GM12873 (cell line): Measurements from ENCODE around the gene ANKLE2.

Experiments used
- TF ChIP-seq, protein P1 (sequence below): IDR thresholded peaks from 2 replicates; pipeline ENCODE4 v1.5.1; 2012; ENCODE audit warnings: low read depth, mild to moderate bottlenecking, moderate library complexity, low read length, control low read depth; ENCODE audit not compliant: insufficient read depth; ENCODE audit errors: missing control alignments

The ANKLE2 gene

DNA sequence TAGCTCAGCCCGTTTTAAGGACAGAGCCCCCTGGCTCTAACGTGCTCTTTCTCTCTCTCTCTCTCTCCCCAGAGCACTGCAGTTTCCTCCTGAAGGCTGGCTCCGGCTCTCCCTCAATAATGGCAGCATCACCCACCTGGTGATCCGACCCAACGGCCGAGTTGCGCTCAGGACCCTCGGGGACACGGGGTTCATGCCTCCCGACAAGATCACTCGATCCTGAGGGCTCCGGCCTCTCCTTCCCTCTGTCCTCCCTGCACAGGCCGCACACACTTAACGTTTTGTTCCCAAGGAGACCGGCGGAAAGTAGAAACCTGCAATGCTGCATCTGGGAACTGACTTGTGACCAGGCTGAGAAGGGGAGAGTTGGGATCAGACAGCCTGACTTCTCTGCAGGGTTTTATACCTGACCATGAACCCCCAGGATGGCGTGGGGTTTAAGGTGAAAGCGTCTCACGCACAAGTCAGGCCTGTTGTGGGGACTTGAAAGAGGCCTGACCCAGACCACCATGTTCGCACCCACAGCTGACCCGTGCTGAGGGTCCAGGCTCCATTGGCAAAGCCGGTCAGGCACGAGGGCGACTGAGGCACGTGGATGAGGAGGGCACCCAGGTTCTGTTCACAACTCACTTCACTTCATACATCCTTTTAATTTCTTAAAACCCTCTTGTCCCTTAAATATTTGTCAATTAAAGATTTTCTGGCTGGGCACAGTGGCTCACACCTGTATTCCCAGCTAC lies 40.9 kb downstream of the ANKLE2 start:
- TF ChIP-seq, protein P1, sequence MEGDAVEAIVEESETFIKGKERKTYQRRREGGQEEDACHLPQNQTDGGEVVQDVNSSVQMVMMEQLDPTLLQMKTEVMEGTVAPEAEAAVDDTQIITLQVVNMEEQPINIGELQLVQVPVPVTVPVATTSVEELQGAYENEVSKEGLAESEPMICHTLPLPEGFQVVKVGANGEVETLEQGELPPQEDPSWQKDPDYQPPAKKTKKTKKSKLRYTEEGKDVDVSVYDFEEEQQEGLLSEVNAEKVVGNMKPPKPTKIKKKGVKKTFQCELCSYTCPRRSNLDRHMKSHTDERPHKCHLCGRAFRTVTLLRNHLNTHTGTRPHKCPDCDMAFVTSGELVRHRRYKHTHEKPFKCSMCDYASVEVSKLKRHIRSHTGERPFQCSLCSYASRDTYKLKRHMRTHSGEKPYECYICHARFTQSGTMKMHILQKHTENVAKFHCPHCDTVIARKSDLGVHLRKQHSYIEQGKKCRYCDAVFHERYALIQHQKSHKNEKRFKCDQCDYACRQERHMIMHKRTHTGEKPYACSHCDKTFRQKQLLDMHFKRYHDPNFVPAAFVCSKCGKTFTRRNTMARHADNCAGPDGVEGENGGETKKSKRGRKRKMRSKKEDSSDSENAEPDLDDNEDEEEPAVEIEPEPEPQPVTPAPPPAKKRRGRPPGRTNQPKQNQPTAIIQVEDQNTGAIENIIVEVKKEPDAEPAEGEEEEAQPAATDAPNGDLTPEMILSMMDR: no peak

DNA sequence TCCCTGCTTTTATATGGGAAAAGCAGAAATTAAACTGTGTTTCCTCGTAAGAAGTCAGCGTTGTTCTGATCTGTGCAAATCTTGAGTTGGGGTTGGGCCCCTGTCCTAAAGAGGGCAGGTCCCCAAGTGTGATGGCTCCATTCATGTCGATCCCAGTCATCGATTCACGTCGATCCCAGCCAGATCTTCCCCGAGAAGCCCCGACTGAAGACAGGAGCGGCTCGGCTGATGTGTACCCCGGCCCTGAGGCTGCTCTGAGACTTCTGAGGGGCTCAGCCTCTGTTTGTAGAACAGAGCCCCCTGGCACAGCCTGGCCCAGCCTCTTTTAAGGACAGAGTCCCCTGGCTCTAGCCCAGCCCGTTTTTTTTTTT lies 41.7 kb downstream of the ANKLE2 start:
- TF ChIP-seq, protein P1: no peak

DNA sequence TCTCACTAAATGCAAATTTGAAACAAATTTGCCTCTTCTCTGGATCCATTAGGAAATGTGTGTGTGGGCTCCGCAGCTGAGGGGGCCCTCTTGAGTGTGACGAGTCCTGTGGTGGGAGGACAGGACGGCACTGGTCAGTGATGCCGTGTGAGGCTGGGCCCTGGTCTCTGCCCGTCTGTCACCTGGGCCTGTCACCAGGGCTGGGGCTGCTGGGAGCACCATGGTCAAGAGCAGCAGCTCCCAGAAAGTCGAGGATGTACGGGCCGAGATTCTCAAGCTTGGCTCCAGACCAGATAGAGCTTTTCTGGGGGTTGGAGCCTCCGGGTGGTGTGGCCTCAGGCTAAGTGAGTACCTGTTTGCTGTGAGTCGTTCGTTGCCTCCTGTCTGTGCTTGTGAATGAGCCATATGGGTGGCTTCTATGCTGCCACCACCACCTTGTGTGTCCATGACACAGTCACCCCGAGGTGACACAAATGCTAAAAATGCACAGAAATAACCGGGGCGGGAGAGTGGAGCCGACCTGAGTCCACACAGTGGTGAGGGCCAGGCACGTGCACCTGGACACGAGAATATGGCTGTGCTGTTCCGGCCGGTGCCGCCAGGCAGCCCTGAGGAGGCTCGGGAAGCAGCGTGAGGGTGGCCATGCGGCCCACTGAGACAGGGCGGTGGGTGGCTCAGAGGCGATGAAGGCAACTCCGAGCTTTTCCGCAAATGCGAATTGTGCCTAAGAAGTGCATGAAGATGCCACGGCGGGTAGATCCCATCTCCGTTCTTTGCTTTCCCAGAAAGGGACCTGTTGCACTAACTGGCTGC lies 42.3 kb downstream of the ANKLE2 start:
- TF ChIP-seq, protein P1: no peak

DNA sequence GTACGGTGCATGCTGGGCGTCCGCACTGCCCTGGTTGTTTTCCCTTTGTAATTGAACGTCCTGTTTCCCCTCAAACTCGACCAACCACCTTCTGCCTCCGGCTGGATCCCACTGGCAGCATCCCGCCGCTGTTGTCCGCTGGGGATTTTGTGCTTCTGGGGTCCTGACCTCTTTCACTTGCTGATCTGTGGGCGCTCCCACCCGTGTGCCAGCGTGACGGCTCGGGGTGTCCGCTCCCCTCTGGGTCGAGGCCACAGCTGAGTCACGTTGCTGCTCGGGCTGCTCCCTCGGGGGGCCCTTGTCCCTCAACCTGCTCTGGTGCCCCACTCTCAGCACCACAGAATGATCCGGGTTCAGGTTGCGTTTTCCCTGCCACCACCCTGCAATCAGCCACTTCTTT lies 43.0 kb downstream of the ANKLE2 start:
- TF ChIP-seq, protein P1: no peak

DNA sequence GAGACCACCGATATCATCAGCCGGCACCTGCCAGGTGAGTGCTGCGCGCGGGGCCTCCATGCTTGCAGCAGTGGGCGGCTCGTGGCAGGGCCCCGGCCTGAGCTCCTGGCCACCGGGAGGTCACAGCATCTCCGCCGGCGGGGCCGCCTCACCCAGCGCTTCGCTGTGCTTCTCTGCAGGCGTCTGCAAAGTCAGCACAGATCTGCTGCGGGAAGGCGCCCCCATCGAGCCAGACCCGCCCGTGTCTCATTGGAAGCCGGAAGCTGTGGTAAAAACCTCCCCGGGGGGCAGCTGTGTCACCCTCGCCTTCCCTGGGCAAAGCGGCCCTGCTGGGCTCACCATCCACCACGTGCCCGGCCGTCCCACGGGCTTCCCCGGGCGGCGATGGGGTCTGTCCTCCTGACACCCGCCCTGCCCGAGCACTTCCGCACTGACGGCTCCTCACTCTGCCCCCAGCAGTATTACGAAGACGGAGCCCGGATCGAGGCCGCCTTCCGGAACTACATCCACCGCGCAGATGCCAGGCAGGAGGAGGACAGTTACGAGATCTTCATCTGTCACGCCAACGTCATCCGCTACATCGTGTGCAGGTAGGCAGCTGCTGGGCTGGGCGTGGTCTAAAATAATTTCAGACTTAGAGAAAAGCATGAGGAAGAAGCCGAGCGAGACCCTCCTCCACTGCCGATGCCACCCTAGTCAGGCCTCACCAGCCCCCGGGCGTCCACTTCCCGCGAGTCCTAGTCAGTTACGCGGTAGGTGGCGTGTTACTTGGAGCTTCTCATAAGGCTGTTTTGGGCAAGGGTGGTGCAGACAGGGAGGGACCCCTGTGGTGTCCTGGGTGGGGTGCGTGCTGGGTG lies 43.9 kb downstream of the ANKLE2 start:
- TF ChIP-seq, protein P1: no peak

DNA sequence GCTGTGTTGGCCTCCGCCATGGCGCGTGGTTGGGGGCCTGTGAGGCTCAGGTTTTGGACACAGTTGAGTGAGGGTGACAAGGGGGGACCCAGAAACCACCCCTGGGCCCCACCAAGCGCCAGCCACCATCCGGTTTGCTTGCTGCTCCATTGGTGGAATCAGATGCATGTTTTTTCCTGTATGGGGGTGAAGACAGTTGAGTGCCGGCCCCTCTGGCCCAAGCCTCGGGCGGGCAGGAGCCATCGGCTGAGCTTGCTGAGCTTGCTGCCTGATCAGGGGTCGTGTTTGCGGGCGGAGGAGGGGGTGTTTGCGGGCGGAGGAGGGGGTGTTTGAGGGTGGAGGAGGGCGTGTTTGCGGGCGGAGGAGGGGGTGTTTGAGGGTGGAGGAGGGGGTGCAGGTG lies 44.6 kb downstream of the ANKLE2 start:
- TF ChIP-seq, protein P1: no peak

DNA sequence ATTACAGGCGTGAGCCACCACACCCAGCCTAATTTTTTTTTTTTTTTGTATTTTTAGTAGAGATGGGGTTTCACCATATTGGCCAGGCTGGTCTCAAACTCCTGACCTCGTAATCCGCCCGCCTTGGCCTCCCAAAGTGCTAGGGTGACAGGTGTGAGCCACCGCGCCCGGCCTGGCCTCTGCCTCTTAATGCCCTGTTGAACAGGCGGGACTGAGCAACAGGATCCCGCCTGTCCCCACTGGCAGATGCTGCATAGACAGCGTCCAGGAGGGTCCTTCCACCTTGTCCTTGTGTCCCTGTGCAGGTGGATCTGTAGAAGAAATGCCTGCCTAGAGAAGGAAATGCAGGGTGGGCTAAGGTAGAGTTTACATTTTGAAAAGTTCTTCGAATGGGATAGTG lies 45.3 kb downstream of the ANKLE2 start:
- TF ChIP-seq, protein P1: no peak
